Neural progenitor cell (in vitro differentiated cells): Measurements from ENCODE around the gene ATP5PB. TPM values are rescaled to one million over a fixed set of nuclear protein-coding genes. Genes with fewer than 3 reads are reported as not detected.

Experiments
- DNase-seq: peaks from one replicate; pipeline ENCODE4 v3.0.0-alpha.2; 2016; ENCODE audit warnings: low spot score
- H2AFZ ChIP-seq: fragments of 200-600 bp; sonication (generic); replicated peaks from 2 replicates; pipeline ENCODE4 v1.6.1; 2016; ENCODE audit warnings: antibody characterized with exemption
- H3F3A ChIP-seq: fragments of 200-600 bp; sonication (generic); 2 replicates; pipeline ENCODE4 v1.6.1; 2016; ENCODE audit warnings: antibody characterized with exemption, low read depth
- H3K27ac ChIP-seq: fragments of 200-600 bp; sonication (generic); 2 replicates; pipeline ENCODE4 v1.5.1; 2016; ENCODE audit warnings: mild to moderate bottlenecking
- H3K27me3 ChIP-seq: fragments of 200-600 bp; sonication (generic); 2 replicates; pipeline ENCODE4 v1.6.1; 2016; ENCODE audit warnings: mild to moderate bottlenecking, moderate library complexity
- H3K36me3 ChIP-seq: fragments of 200-600 bp; sonication (generic); 2 replicates; pipeline ENCODE4 v1.5.1; 2016
- H3K4me1 ChIP-seq: fragments of 200-600 bp; sonication (generic); 2 replicates; pipeline ENCODE4 v1.6.1; 2016; ENCODE audit warnings: mixed run types
- H3K4me2 ChIP-seq: fragments of 200-600 bp; sonication (generic); 2 replicates; pipeline ENCODE4 v1.6.1; 2016
- H3K4me3 ChIP-seq: fragments of 200-600 bp; sonication (generic); 2 replicates; pipeline ENCODE4 v1.5.1; 2016
- H3K79me2 ChIP-seq: fragments of 200-600 bp; sonication (generic); 2 replicates; pipeline ENCODE4 v1.6.1; 2016; ENCODE audit warnings: low read depth
- H3K9ac ChIP-seq: fragments of 200-600 bp; sonication (generic); 2 replicates; pipeline ENCODE4 v1.6.1; 2016
- H3K9me3 ChIP-seq: fragments of 200-600 bp; sonication (generic); 2 replicates; pipeline ENCODE4 v1.5.1; 2016; ENCODE audit warnings: low read depth
- H4K20me1 ChIP-seq: fragments of 200-600 bp; sonication (generic); 2 replicates; pipeline ENCODE4 v1.6.1; 2016; ENCODE audit warnings: low read depth
- H3K27ac Mint-ChIP-seq: 3 replicates; pipeline ENCODE4 v1.8.0; 2021; ENCODE audit warnings: mixed read lengths
- H3K27me3 Mint-ChIP-seq: 2 replicates; pipeline ENCODE4 v1.8.0; 2022; ENCODE audit warnings: low read depth, mild to moderate bottlenecking, inconsistent platforms, moderate library complexity, mixed read lengths; ENCODE audit not compliant: insufficient read depth
- H3K36me3 Mint-ChIP-seq: 3 replicates; pipeline ENCODE4 v1.8.0; 2021; ENCODE audit warnings: mixed read lengths
- H3K4me1 Mint-ChIP-seq: 3 replicates; pipeline ENCODE4 v1.8.0; 2021; ENCODE audit warnings: mixed read lengths
- H3K4me3 Mint-ChIP-seq: 3 replicates; pipeline ENCODE4 v1.8.0; 2021; ENCODE audit warnings: mild to moderate bottlenecking, moderate library complexity, mixed read lengths
- H3K9me3 Mint-ChIP-seq: 3 replicates; pipeline ENCODE4 v1.8.0; 2020; ENCODE audit warnings: mixed read lengths
- EZH2 ChIP-seq: fragments of 200-600 bp; sonication (generic); IDR thresholded peaks from 2 replicates; pipeline ENCODE4 v1.6.1; 2017; ENCODE audit warnings: antibody characterized with exemption, mild to moderate bottlenecking, moderate library complexity
- EZH2phosphoT487 ChIP-seq: fragments of 200-600 bp; sonication (generic); IDR thresholded peaks from 2 replicates; pipeline ENCODE4 v1.6.1; 2017; ENCODE audit warnings: antibody characterized with exemption
- total RNA-seq: library from RNA; depleted of rRNA; stranded (reverse); fragments of >200 nt; gene quantifications from 2 replicates; pipeline ENCODE4 v1.2.3, GENCODE V29; 2015; ENCODE audit warnings: low replicate concordance
- TF ChIP-seq, protein P1 (sequence below): fragments of 200-600 bp; sonication (generic); IDR thresholded peaks from 2 replicates; pipeline ENCODE4 v1.5.1; 2017; ENCODE audit warnings: antibody characterized with exemption, mild to moderate bottlenecking

ATP5PB gene
- total RNA-seq, 1 donor from 2014 or later = 467 TPM

DNA sequence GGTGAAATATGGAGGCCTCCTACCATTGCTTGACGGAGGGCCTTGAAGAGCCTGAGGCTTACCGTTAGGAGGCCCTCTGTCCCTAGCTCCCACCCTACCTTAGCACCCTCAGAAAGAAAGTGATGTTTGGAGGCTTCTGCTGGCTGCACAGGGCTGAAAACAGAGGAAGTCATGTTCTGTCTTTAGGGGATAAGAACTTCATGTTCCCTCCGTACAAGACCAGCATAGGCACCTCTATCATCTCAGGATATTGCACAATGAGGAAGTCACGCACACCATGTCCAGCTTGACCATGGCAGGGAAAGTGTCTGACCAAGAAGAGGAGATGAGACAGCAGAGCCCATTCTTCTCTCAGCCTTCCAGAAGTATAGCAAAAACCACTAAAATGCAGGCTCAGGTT lies 40.3 kb downstream of the ATP5PB start:
- Mint-ChIP-seq H3K4me1 (peaks cover 3% of the 10 kb centered on the region), H3K27ac (no peak overlapping the region), H3K27me3 (no peaks in the 10 kb centered on the region), H3K36me3 (no peaks in the 10 kb centered on the region), H3K9me3 (peaks cover 2% of the 10 kb centered on the region), H3K4me3 (no peak overlapping the region)
- no peaks in the 10 kb centered on the region for H3K79me2 ChIP-seq
- no peaks in the 10 kb centered on the region for H4K20me1 ChIP-seq
- H3K36me3 ChIP-seq = no peaks in the 10 kb centered on the region
- H3F3A ChIP-seq = no peaks in the 10 kb centered on the region
- H3K9me3 ChIP-seq = no peaks in the 10 kb centered on the region
- H3K27me3 ChIP-seq = no peaks in the 10 kb centered on the region
- H3K4me2 ChIP-seq = no peak overlapping the region
- no peaks in the 10 kb centered on the region for H3K4me1 ChIP-seq
- TF ChIP-seq, protein P1, sequence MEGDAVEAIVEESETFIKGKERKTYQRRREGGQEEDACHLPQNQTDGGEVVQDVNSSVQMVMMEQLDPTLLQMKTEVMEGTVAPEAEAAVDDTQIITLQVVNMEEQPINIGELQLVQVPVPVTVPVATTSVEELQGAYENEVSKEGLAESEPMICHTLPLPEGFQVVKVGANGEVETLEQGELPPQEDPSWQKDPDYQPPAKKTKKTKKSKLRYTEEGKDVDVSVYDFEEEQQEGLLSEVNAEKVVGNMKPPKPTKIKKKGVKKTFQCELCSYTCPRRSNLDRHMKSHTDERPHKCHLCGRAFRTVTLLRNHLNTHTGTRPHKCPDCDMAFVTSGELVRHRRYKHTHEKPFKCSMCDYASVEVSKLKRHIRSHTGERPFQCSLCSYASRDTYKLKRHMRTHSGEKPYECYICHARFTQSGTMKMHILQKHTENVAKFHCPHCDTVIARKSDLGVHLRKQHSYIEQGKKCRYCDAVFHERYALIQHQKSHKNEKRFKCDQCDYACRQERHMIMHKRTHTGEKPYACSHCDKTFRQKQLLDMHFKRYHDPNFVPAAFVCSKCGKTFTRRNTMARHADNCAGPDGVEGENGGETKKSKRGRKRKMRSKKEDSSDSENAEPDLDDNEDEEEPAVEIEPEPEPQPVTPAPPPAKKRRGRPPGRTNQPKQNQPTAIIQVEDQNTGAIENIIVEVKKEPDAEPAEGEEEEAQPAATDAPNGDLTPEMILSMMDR = no peak
- TF ChIP-seq EZH2 = no peak
- no peak for TF ChIP-seq EZH2phosphoT487
- H3K4me3 ChIP-seq = no peak overlapping the region
- no peak overlapping the region for H2AFZ ChIP-seq
- no peak overlapping the region for H3K27ac ChIP-seq
- no peak for DNase-seq
- H3K9ac ChIP-seq = no peak overlapping the region

DNA sequence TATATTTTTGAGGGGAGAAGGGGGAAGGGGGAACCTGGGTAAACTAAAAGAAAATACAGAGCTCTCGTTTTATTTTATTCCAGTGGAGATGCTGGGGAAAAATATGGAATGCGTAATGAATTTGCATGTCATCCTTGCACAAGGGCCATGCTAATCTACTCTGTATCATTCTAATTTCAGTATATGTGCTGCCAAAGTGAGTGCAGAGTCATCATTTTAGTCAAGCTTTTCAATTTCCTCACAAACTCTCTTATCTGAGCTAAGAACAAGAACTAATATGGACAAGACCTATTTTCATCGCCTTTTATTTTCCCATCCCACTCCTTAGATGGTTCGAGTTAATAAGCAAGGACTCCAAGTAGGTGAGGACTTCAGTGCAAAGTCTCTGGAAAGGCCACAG lies 41.0 kb downstream of the ATP5PB start:
- peaks cover 2% of the 10 kb centered on the region for H3K9me3 Mint-ChIP-seq
- Histone ChIP-seq H3F3A (no peaks in the 10 kb centered on the region), H3K36me3 (no peaks in the 10 kb centered on the region), H2AFZ (no peak overlapping the region), H3K9me3 (no peaks in the 10 kb centered on the region), H3K79me2 (no peaks in the 10 kb centered on the region), H4K20me1 (no peaks in the 10 kb centered on the region), H3K4me1 (no peaks in the 10 kb centered on the region), H3K4me3 (no peak overlapping the region), H3K27me3 (no peaks in the 10 kb centered on the region), H3K4me2 (no peak overlapping the region), H3K9ac (no peak overlapping the region), H3K27ac (no peak overlapping the region)
- no peak overlapping the region for H3K4me3 Mint-ChIP-seq
- peaks cover 3% of the 10 kb centered on the region for H3K4me1 Mint-ChIP-seq
- no peaks in the 10 kb centered on the region for H3K36me3 Mint-ChIP-seq
- DNase-seq = no peak
- TF ChIP-seq, protein P1 = no peak
- TF ChIP-seq EZH2phosphoT487 = no peak
- TF ChIP-seq EZH2 = no peak
- no peak overlapping the region for H3K27ac Mint-ChIP-seq
- no peaks in the 10 kb centered on the region for H3K27me3 Mint-ChIP-seq

DNA sequence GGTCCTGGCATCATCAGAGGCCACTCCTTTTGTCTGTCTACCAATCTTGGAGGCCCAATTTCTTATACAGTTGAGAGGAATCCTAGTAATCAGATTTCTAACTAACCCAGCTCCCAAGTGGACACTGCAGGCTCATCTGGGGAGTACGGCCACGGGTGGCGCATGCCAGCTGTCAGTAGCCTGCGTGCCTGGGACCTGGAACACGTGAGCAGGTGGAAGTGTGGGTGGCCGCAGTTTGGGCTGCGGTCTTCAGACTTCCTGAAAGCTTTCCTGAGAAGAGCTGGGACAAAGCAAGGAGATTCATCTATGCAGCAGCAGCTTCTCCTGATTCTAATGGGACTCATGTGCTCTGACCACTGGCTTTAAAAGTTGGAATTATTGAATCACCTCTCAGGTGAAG lies 41.8 kb downstream of the ATP5PB start:
- Histone ChIP-seq H3K9ac (no peak overlapping the region), H3K4me3 (no peak overlapping the region), H3F3A (no peaks in the 10 kb centered on the region), H3K79me2 (no peaks in the 10 kb centered on the region), H3K9me3 (no peaks in the 10 kb centered on the region), H2AFZ (no peak overlapping the region), H4K20me1 (no peaks in the 10 kb centered on the region), H3K27ac (no peak overlapping the region), H3K4me2 (no peak overlapping the region), H3K36me3 (no peaks in the 10 kb centered on the region), H3K27me3 (no peaks in the 10 kb centered on the region), H3K4me1 (no peaks in the 10 kb centered on the region)
- H3K4me1 Mint-ChIP-seq = peaks cover 3% of the 10 kb centered on the region
- no peaks in the 10 kb centered on the region for H3K27me3 Mint-ChIP-seq
- no peak overlapping the region for H3K27ac Mint-ChIP-seq
- no peak for TF ChIP-seq EZH2phosphoT487
- TF ChIP-seq EZH2 = no peak
- TF ChIP-seq, protein P1 = no peak
- H3K9me3 Mint-ChIP-seq = peaks cover 2% of the 10 kb centered on the region
- no peaks in the 10 kb centered on the region for H3K36me3 Mint-ChIP-seq
- DNase-seq = no peak
- no peak overlapping the region for H3K4me3 Mint-ChIP-seq

DNA sequence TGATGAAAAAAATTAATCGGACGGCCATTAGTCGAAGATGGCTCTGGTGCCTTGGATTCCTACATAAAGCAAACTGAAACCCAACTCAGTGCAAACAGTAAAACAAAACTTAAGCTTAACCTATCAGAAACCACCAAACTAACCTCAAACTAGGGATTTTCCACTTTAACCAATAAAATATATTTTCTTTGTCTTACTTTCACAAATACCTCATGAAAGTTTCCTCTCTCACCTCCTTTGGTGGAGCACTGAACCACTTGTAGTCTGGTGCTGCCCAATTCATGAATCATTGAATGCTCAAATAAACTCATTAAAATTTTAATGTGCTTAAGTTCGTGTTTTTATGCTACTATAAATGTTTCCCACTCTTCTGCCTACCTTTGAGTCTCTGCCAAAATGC lies 47.1 kb downstream of the ATP5PB start:
- Histone ChIP-seq H3K79me2 (no peaks in the 10 kb centered on the region), H3K36me3 (no peaks in the 10 kb centered on the region), H3K9me3 (no peaks in the 10 kb centered on the region), H3K27me3 (no peaks in the 10 kb centered on the region), H3K27ac (no peak overlapping the region), H3F3A (no peaks in the 10 kb centered on the region), H3K4me1 (no peaks in the 10 kb centered on the region), H3K4me2 (no peak overlapping the region), H3K9ac (no peak overlapping the region), H4K20me1 (no peaks in the 10 kb centered on the region), H2AFZ (no peak overlapping the region), H3K4me3 (no peak overlapping the region)
- Mint-ChIP-seq H3K36me3 (no peaks in the 10 kb centered on the region), H3K9me3 (peaks cover 2% of the 10 kb centered on the region), H3K4me3 (no peak overlapping the region), H3K27me3 (no peaks in the 10 kb centered on the region), H3K4me1 (peaks cover 3% of the 10 kb centered on the region), H3K27ac (no peak overlapping the region)
- DNase-seq = no peak
- TF ChIP-seq, protein P1 = no peak
- TF ChIP-seq EZH2 (no peak), EZH2phosphoT487 (no peak)
